GM06990 (cell line): Measurements from ENCODE around the gene RNGTT.

ENCODE experiments used
- DNase-seq: peaks from one replicate; pipeline ENCODE4 v3.0.0-alpha.2; 2011; ENCODE audit not compliant: insufficient read length; ENCODE audit errors: extremely low read depth
- H3K27me3 ChIP-seq: replicated peaks from 2 replicates; pipeline ENCODE4 v1.6.0; 2011; ENCODE audit warnings: low read length; ENCODE audit not compliant: control insufficient read depth, insufficient read depth
- H3K36me3 ChIP-seq: 2 replicates; pipeline ENCODE4 v1.5.1; 2011; ENCODE audit warnings: low read length; ENCODE audit not compliant: control insufficient read depth, insufficient read depth
- H3K4me3 ChIP-seq: replicated peaks from 2 replicates; pipeline ENCODE4 v1.5.1; 2011; ENCODE audit warnings: low read depth, mild to moderate bottlenecking, control low read depth, low read length
- TF ChIP-seq, protein P1 (sequence below): IDR thresholded peaks from 2 replicates; pipeline ENCODE4 v1.5.1; 2011; ENCODE audit warnings: low read length, control low read depth, mild to moderate bottlenecking, inconsistent platforms; ENCODE audit not compliant: insufficient read depth, poor library complexity, severe bottlenecking

The RNGTT gene

GRCh38 chr6:88814909-88815308 is 148.5 kb downstream of the RNGTT start:
- no peak for DNase-seq
- Histone ChIP-seq H3K36me3 (no peaks in the 10 kb centered on the region), H3K4me3 (no peak overlapping the region), H3K27me3 (no peaks in the 10 kb centered on the region)
- TF ChIP-seq, protein P1, sequence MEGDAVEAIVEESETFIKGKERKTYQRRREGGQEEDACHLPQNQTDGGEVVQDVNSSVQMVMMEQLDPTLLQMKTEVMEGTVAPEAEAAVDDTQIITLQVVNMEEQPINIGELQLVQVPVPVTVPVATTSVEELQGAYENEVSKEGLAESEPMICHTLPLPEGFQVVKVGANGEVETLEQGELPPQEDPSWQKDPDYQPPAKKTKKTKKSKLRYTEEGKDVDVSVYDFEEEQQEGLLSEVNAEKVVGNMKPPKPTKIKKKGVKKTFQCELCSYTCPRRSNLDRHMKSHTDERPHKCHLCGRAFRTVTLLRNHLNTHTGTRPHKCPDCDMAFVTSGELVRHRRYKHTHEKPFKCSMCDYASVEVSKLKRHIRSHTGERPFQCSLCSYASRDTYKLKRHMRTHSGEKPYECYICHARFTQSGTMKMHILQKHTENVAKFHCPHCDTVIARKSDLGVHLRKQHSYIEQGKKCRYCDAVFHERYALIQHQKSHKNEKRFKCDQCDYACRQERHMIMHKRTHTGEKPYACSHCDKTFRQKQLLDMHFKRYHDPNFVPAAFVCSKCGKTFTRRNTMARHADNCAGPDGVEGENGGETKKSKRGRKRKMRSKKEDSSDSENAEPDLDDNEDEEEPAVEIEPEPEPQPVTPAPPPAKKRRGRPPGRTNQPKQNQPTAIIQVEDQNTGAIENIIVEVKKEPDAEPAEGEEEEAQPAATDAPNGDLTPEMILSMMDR: no peak

- TF ChIP-seq, protein P1: no peak
- H3K36me3 ChIP-seq: no peaks in the 10 kb centered on the region
- H3K27me3 ChIP-seq: no peaks in the 10 kb centered on the region
- no peak overlapping the region for H3K4me3 ChIP-seq
- no peak for DNase-seq
These were observed 150.4 kb downstream of the RNGTT start for GRCh38 chr6:88813045-88813444.

DNA sequence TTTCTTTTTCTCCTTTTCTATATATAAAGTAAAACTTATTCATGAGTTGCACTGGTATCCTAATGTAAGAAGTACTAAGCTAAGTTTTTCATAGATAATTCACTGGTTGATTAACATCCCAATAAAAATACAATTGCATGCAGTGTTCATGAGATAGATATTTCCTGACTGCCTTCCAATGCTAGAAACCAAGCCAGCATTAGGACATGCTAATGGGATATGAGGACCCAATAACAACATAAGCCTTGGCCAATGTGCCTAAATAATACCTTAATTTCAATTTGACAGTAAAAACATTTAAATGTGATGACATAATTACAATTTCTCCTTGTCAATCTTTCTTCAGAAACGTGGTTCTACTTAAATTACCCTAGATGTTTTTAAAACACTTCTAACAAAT is 152.7 kb downstream of the RNGTT start:
- Histone ChIP-seq H3K36me3 (no peaks in the 10 kb centered on the region; the same call in 1 of the 2 replicates), H3K27me3 (no peaks in the 10 kb centered on the region), H3K4me3 (no peak overlapping the region)
- TF ChIP-seq, protein P1: no peak
- DNase-seq: no peak

GRCh38 chr6:88810089-88810488 is 153.3 kb downstream of the RNGTT start:
- DNase-seq: no peak
- Histone ChIP-seq H3K27me3 (no peaks in the 10 kb centered on the region), H3K4me3 (no peak overlapping the region), H3K36me3 (no peaks in the 10 kb centered on the region; the same call in 1 of the 2 replicates)
- TF ChIP-seq, protein P1: no peak

DNA sequence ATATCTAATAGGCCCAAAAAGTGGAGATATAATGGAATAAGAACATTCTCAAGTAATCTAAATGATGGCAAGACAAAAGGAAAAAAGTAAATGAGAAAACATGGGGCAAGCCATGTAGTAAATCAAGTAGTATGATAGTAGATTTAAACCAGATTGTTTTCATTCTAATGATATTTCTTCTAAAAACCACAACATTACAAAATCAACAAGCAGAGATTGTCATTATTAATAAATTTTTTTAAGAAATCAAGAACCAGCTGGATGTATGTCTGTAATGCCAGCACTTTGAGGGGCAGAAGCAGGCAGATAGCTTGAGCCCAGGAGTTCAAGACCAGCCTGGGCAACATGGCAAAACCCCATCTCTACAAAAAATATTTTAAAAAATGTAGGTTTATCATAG is 155.0 kb downstream of the RNGTT start:
- H3K36me3 ChIP-seq: no peaks in the 10 kb centered on the region; the same call in 1 of the 2 replicates
- H3K4me3 ChIP-seq: no peak overlapping the region
- TF ChIP-seq, protein P1: no peak
- no peak for DNase-seq
- H3K27me3 ChIP-seq: no peaks in the 10 kb centered on the region

GRCh38 chr6:88807622-88808021 is 155.8 kb downstream of the RNGTT start:
- no peak for DNase-seq
- TF ChIP-seq, protein P1: no peak
- no peaks in the 10 kb centered on the region for H3K27me3 ChIP-seq
- no peaks in the 10 kb centered on the region; the same call in 1 of the 2 replicates for H3K36me3 ChIP-seq
- no peak overlapping the region for H3K4me3 ChIP-seq
